Stimulated activated CD8-positive, alpha-beta memory T cell treated with anti-CD3 and anti-CD28 coated beads, Interleukin-7, amount 100 ng/mL, for 48 hours (primary cell): Measurements from ENCODE around the gene MRPS34.
"Not testable (repeated sequence)": the region's sequence is repeated elsewhere in the genome, so short reads cannot be mapped to it uniquely, and the experiment has no call there.

Source experiments
- DNase-seq, 2 donors: peaks; one replicate each; pipeline ENCODE4 v3.0.0-alpha.2; 2020; ENCODE audit warnings: low read depth in 1 of 2; ENCODE audit errors: extremely low read depth in 1 of 2

Gene MRPS34

GRCh38 chr16:1757714-1758461 lies 15.0 kb downstream of the MRPS34 start:
- DNase-seq = no peak

- no peak for DNase-seq
These were observed 18.7 kb downstream of the MRPS34 start for GRCh38 chr16:1754204-1754603.

GRCh38 chr16:1752853-1753252 lies 20.1 kb downstream of the MRPS34 start:
- DNase-seq = no peak

GRCh38 chr16:1751946-1752345 lies 21.0 kb downstream of the MRPS34 start:
- no peak for DNase-seq

- no peak for DNase-seq
These were observed 23.5 kb downstream of the MRPS34 start for GRCh38 chr16:1749152-1750117.

- DNase-seq = no peak
These were observed 25.0 kb downstream of the MRPS34 start for GRCh38 chr16:1747934-1748333.

GRCh38 chr16:1746693-1747195 lies 26.2 kb downstream of the MRPS34 start:
- DNase-seq = no peak

- DNase-seq = no peak
These were observed 26.8 kb downstream of the MRPS34 start for GRCh38 chr16:1745900-1746692.

GRCh38 chr16:1745181-1745899 lies 27.6 kb downstream of the MRPS34 start:
- DNase-seq = no peak

- no peak for DNase-seq
These were observed 28.5 kb downstream of the MRPS34 start for GRCh38 chr16:1744338-1744840.

- DNase-seq = no peak
These were observed 29.3 kb downstream of the MRPS34 start for GRCh38 chr16:1743376-1744337.

- no peak for DNase-seq
These were observed 31.3 kb downstream of the MRPS34 start for GRCh38 chr16:1741553-1742165.

- no peak for DNase-seq
These were observed 32.0 kb downstream of the MRPS34 start for GRCh38 chr16:1740781-1741490.

GRCh38 chr16:1740234-1740633 lies 32.7 kb downstream of the MRPS34 start:
- no peak for DNase-seq

GRCh38 chr16:1734816-1735215 lies 38.1 kb downstream of the MRPS34 start:
- no peak for DNase-seq

GRCh38 chr16:1734123-1734522 lies 38.8 kb downstream of the MRPS34 start:
- DNase-seq = no peak

GRCh38 chr16:1732551-1732987 lies 40.4 kb downstream of the MRPS34 start:
- DNase-seq = not testable (repeated sequence)

- no peak for DNase-seq
These were observed 40.9 kb downstream of the MRPS34 start for GRCh38 chr16:1732071-1732470.
